Stomach smooth muscle (tissue), 2 donors: Measurements from ENCODE around the gene RNF133.

Source experiments
- H3K27ac ChIP-seq: one replicate; pipeline ENCODE4 v1.7.0; 2013; ENCODE audit warnings: mild to moderate bottlenecking, low read length, inconsistent platforms
- H3K27me3 ChIP-seq, 2 donors: one replicate each; pipeline ENCODE4 v1.7.0; 2013; ENCODE audit warnings: low read length in 2 of 2; ENCODE audit not compliant: insufficient read depth in 2 of 2, control insufficient read depth in 1 of 2
- H3K36me3 ChIP-seq, 2 donors: one replicate each; pipeline ENCODE4 v1.7.0; 2013; ENCODE audit warnings: low read length in 2 of 2; ENCODE audit not compliant: control insufficient read depth in 2 of 2, insufficient read depth in 2 of 2
- H3K4me1 ChIP-seq: one replicate; pipeline ENCODE4 v1.7.0; 2013; ENCODE audit warnings: low read length; ENCODE audit not compliant: control insufficient read depth, insufficient read depth
- H3K4me3 ChIP-seq, 2 donors: one replicate each; pipeline ENCODE4 v1.7.0; 2013; ENCODE audit warnings: low read length in 2 of 2
- H3K9ac ChIP-seq, 2 donors: one replicate each; pipeline ENCODE4 v1.7.0; 2013; ENCODE audit warnings: low read length in 2 of 2, mild to moderate bottlenecking in 1 of 2
- H3K9me3 ChIP-seq, 2 donors: one replicate each; pipeline ENCODE4 v1.7.0; 2013; ENCODE audit warnings: low read length in 2 of 2; ENCODE audit not compliant: control insufficient read depth in 2 of 2
- donor health status: healthy.
- donor health status: Pancreatic carcinoma.

RNF133 gene

DNA sequence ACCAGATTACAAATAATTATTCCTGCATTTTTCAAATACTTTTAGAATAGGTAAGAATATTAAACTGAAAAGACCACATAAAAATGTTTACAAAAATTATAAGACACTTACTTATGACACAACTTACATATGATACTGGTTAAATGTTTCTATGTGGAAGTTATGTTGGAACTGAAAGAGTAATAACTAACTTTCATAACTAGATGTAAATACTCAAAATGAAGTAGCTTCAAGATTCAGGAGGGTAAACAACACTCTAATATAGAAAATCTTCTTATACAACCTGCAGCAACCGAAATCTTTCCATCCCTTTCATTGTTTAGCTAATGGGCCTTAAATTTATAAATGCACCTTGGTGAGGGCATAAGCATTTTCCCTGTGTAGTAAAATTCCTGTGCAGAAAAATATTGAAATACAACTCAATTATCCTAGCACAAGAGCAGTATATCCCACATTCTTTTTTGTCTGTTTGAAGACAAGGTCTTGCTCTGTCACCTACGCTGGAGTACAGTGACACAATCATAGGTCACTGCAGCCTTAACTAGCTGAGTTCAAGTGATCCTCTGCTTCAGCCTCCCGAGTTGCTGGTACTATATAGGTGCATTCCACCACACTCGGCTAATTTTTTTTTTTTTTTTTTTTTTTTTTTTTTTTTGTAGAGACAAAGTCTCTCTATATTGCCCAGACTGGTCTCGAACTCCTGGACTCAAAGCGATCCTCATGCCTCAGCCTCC lies 18.6 kb upstream of the RNF133 start:
- Histone ChIP-seq H3K9me3 (no peaks in the 10 kb centered on the region), H3K9ac (no peak overlapping the region), H3K27me3 (no peaks in the 10 kb centered on the region), H3K4me3 (no peak overlapping the region), H3K27ac (no peak overlapping the region), H3K4me1 (no peaks in the 10 kb centered on the region), H3K36me3 (no peaks in the 10 kb centered on the region)

- Histone ChIP-seq H3K9ac (no peak overlapping the region), H3K4me1 (no peaks in the 10 kb centered on the region), H3K4me3 (no peak overlapping the region), H3K36me3 (no peaks in the 10 kb centered on the region), H3K9me3 (no peaks in the 10 kb centered on the region), H3K27ac (no peak overlapping the region), H3K27me3 (no peaks in the 10 kb centered on the region)
Measured at GRCh38 chr7:122715183-122715582, 16.3 kb upstream of the RNF133 start.

DNA sequence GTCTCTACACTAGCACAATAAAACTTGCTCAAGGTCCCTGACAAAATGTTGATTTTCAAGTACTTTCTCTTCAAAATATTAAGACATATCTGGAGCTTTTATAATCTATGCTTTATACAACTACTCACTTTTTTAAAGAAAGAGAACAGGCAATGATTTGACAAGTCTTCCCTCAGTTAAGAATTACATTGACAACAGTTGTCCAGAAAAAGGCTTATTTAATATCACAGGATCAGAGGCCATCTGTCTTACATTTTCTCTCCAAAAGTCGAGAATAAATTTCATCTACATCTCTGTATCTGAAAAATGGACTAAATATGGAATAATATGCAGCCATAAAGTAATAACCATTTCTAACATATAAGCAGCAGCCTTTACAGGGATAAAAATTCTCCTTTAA lies 12.0 kb upstream of the RNF133 start:
- no peak overlapping the region for H3K27ac ChIP-seq
- H3K9ac ChIP-seq: no peak overlapping the region
- no peaks in the 10 kb centered on the region for H3K4me1 ChIP-seq
- H3K36me3 ChIP-seq: no peaks in the 10 kb centered on the region
- H3K27me3 ChIP-seq: no peaks in the 10 kb centered on the region
- no peak overlapping the region for H3K4me3 ChIP-seq
- no peaks in the 10 kb centered on the region for H3K9me3 ChIP-seq

- Histone ChIP-seq H3K27me3 (no peaks in the 10 kb centered on the region), H3K4me1 (no peaks in the 10 kb centered on the region), H3K9me3 (no peaks in the 10 kb centered on the region), H3K36me3 (no peaks in the 10 kb centered on the region), H3K9ac (no peak overlapping the region), H3K27ac (no peak overlapping the region), H3K4me3 (no peak overlapping the region)
Measured at GRCh38 chr7:122709930-122710646, 11.2 kb upstream of the RNF133 start.

DNA sequence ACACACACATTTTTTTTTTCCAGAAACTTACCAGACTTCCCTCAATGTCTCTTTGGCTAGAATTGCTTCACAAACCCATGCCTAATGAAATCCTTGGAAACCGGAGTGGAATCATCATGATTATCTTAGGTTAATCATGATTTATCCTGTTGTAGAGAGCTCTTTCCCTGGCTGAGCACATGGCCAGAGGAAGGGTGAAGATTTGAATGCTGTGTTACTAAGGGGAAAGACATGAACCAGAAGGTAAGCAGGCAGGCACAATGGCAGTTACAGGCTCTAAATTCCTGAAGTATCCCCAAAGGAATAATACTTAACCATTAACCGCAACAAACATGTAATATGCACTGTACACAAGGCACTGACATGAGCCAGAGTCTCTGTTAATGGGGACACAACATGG lies 7.9 kb upstream of the RNF133 start:
- H3K9ac ChIP-seq: no peak overlapping the region
- no peaks in the 10 kb centered on the region for H3K4me1 ChIP-seq
- no peak overlapping the region for H3K27ac ChIP-seq
- no peaks in the 10 kb centered on the region for H3K9me3 ChIP-seq
- no peaks in the 10 kb centered on the region for H3K27me3 ChIP-seq
- H3K4me3 ChIP-seq: no peak overlapping the region
- no peaks in the 10 kb centered on the region for H3K36me3 ChIP-seq

GRCh38 chr7:122702872-122703510 lies 4.1 kb upstream of the RNF133 start, which contains the start of gene RNF148:
TSS of gene RNF148 (minus strand) at chr7:122702922. CDS start at chr7:122702750, 172 bp downstream.
- Histone ChIP-seq H3K4me1 (no peaks in the 10 kb centered on the region), H3K9me3 (no peaks in the 10 kb centered on the region), H3K27ac (no peak within 1 kb of the TSS), H3K27me3 (no peaks in the 10 kb centered on the region), H3K9ac (no peak within 1 kb of the TSS), H3K4me3 (no peak within 1 kb of the TSS), H3K36me3 (no peaks in the 10 kb centered on the region)

GRCh38 chr7:122695816-122696215 lies 3.1 kb downstream of the RNF133 start:
- H3K9me3 ChIP-seq: no peaks in the 10 kb centered on the region
- H3K27me3 ChIP-seq: no peaks in the 10 kb centered on the region
- H3K27ac ChIP-seq: no peak overlapping the region
- H3K4me3 ChIP-seq: no peak overlapping the region
- no peaks in the 10 kb centered on the region for H3K4me1 ChIP-seq
- H3K9ac ChIP-seq: no peak overlapping the region
- no peaks in the 10 kb centered on the region for H3K36me3 ChIP-seq

DNA sequence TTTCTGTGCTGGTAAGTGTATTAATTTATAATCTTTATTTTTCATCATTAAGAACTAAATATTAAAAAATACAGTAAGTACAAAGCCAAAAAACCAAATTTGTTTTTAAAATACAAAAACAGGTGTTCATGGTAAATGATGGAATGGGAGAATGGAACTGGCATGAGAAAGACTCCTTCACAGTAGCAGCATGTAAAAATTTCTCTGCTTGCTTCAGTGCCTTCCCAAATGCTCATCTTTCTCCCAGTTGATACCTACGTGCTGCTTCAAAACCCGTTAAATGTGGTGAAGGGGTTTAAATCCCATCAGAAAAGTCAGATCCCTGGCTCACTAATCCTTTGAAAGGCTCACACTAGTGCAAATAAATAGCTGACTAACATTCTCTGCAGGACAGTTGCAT lies 4.2 kb downstream of the RNF133 start:
- Histone ChIP-seq H3K9me3 (no peaks in the 10 kb centered on the region), H3K9ac (no peak overlapping the region), H3K36me3 (no peaks in the 10 kb centered on the region), H3K27me3 (no peaks in the 10 kb centered on the region), H3K4me1 (no peaks in the 10 kb centered on the region), H3K4me3 (no peak overlapping the region), H3K27ac (no peak overlapping the region)

- H3K36me3 ChIP-seq: no peaks in the 10 kb centered on the region
- no peaks in the 10 kb centered on the region for H3K27me3 ChIP-seq
- no peak overlapping the region for H3K27ac ChIP-seq
- H3K9ac ChIP-seq: no peak overlapping the region
- H3K4me1 ChIP-seq: no peaks in the 10 kb centered on the region
- no peak overlapping the region for H3K4me3 ChIP-seq
- H3K9me3 ChIP-seq: no peaks in the 10 kb centered on the region
Measured at GRCh38 chr7:122692769-122693309, 6.1 kb downstream of the RNF133 start.

DNA sequence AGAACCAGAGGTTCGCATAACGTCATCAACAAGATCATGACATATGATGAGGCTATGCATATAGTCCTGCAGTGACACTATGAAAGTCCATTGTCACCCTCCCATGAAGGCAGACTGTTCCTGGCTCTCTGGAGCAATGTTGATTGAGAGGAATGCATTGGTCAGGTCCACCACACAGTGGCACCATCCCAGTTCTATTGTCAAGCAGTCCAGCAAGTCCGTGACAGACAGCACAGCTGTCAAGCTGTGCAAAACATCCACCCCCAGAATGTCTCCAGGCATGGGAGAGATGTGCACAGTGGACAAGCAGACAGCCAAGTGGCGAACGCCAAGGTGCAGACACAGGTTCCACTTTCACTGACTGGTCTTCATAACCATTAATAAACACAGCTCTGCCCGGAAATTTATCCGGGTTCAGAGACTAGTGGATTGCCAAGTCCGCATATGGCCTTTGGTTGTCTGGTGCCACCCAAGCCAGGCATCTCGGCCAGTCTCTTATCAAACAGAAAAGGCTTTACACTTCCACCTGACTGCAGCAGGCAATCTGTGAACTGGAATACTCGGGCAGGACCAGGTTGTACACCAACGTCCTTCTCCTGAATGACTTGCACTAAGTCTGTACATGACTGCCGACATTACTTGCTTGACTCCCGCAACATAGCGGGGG lies 7.2 kb downstream of the RNF133 start:
- H3K4me1 ChIP-seq: no peaks in the 10 kb centered on the region
- H3K27ac ChIP-seq: no peak overlapping the region
- H3K36me3 ChIP-seq: no peaks in the 10 kb centered on the region
- H3K9ac ChIP-seq: no peak overlapping the region
- H3K27me3 ChIP-seq: no peaks in the 10 kb centered on the region
- no peak overlapping the region for H3K4me3 ChIP-seq
- H3K9me3 ChIP-seq: no peaks in the 10 kb centered on the region
